ELF-1 (cell line): ENCODE data around the gene RHD.
"Not testable (repeated sequence)": the region's sequence is repeated elsewhere in the genome, so short reads cannot be mapped to it uniquely, and the experiment has no call there.

Experiments
- DNase-seq: peaks from one replicate; pipeline ENCODE4 v3.0.0-alpha.2; 2016; ENCODE audit warnings: low read depth, low spot score

Gene RHD

GRCh38 chr1:25272238-25272637 is at the start of gene RHD:
Gene RHD, plus strand, starts transcription at chr1:25272509. Its CDS starts 39 bp downstream, at chr1:25272548.
- DNase-seq = not testable (repeated sequence)

- DNase-seq = no peak
These were observed 49.7 kb upstream of the RHD start for GRCh38 chr1:25222606-25223005.

- DNase-seq = no peak
These were observed 48.8 kb upstream of the RHD start for GRCh38 chr1:25223471-25223870.

GRCh38 chr1:25232027-25232865 is 40.1 kb upstream of the RHD start, which contains the start of gene SYF2:
Gene SYF2, minus strand, starts transcription at chr1:25232502. Its CDS starts 35 bp downstream, at chr1:25232467.
- peak; percentile 95 for DNase-seq

DNA sequence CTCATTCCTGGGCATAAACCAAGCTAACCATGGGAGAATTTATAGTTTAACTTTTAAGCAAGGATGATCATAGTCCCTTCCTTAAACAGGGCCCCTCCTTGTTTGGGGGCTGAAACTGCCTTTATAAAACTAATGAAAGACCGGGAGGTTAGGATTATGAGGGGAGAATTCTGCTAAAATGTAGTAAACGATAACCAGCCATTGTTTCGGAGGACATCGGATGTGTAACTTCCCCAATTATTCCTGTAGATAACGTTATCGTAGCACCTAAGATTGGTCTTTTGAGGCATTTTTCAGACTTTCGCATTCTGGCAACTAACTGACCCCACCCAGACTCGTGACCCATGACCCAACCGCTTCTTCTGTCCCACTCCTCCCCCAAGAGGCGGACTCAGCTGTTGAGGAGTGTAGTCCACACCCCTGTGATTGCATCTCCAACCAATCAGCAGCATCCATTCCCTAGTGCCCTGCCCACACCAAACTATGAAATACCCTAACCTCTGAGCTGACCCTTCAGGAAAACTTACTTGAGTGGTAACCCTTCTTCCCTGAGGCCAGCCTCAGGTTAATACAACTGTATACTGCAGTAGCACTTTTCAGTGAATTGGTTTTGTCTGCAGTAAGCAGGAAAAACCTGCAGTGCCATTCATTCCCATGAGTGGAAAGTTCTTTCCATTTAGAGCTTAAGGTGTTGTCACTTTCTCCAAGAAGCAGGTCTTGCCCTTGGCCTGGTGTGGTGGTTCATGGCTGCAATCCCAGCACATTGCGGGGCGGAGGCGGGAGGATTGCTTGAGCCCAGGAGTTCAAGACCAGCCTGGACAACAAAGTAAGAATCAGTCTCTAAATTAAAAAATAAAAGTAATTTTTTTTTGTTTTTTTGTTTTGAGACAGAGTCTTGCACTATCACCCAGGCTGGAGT is 39.2 kb upstream of the RHD start:
- peak; percentile 92 for DNase-seq

- DNase-seq = not testable (repeated sequence)
These were observed 36.9 kb upstream of the RHD start for GRCh38 chr1:25235411-25235810.

GRCh38 chr1:25236261-25236660 is 36.0 kb upstream of the RHD start:
- not testable (repeated sequence) for DNase-seq

DNA sequence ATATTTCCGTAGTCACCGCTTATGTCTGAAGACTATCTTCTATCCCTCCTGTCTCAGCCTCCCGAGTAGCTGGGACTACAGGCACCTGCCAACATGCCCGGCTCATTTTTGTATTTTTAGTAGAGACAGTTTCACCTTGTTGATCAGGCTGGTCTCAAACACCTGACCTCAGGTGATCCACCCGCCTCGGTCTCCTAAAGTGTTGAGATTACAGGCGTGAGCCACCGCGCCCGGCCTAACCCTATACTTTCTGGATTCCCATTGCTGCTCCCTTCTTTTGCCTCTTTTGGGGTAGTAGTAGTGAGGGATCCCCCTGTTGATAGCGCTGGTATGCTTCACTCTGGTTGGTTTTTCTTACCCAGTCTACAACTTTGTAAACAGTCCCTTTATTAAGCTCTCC is 34.3 kb upstream of the RHD start:
- no peak for DNase-seq

DNA sequence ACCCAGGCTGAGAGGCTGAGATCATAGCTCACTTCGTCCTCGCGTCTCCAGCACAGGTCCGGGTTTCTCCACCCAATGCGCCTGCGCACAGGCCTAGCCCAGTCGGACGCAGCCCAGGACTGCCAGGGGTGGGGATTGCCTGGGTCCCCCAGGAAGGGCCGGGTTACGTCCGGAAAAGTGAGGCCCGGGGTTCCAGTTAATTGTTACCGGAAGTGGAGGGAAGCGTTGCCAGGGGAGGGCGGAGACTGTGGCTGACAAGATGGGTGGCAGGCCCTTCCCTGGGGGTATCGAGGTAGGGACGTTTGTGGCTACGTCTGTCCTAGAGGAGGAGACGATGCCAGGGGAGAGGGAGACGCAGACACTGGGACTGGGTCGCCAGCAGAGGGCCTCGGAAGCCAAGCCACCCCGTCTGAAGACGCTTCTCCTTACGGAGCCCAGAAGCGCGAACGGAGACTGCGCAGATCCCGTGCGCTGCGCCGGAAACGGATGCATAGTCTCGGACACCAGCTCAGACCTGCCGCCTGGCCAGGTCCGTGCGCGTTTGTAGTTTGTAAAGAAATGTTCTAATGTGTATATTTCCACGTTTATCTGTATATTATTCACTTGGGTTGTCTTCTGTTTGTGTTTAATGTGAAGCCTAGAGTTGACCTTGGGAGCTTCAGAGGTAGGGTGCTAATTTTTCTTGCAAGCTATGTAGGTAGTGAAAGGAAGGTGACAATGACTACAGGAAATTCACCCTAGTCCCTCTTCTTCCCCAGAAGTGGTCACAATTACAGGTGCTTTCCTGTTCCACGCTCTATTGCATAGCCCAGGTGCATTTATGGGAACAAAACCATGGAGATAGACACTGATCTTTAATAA is 32.4 kb upstream of the RHD start:
- peak; percentile 98 for DNase-seq

DNA sequence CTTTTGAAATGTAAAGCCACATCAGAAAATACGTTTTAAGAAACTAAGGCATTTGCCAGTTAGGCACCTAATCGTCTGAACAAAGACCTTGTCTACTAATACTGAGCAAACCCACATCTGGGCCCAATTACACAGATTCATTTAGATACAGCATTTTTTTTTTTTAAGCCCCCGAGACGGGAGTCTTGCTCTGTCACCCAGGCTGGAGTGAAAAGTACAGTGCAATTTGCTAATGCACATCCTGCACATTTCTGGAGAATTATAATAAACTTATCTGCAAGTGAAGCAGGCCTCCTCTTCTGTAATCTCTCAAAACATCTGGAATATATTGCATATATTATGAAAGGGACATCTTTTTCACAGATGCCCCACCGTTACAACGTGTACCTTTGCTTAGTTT is 28.4 kb upstream of the RHD start:
- no peak for DNase-seq

DNA sequence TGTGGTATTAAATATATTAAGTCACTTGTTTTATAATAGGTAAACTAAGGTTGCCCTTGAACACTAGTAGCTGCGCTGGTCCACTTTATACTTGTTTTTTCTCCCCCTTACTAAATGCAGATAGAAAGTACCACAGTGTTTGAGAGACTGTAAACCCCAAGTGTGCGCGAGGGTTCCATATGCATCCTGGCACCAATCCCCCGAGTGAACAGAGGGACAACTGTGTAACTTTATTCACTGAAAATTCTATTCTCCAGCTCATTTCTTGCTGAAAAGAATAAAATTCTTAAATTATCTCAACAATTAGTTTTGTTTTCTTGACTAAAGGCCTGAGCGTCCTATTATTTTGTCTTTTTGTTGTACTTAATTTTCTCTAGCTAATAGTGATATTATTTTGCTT is 26.9 kb upstream of the RHD start:
- no peak for DNase-seq

DNA sequence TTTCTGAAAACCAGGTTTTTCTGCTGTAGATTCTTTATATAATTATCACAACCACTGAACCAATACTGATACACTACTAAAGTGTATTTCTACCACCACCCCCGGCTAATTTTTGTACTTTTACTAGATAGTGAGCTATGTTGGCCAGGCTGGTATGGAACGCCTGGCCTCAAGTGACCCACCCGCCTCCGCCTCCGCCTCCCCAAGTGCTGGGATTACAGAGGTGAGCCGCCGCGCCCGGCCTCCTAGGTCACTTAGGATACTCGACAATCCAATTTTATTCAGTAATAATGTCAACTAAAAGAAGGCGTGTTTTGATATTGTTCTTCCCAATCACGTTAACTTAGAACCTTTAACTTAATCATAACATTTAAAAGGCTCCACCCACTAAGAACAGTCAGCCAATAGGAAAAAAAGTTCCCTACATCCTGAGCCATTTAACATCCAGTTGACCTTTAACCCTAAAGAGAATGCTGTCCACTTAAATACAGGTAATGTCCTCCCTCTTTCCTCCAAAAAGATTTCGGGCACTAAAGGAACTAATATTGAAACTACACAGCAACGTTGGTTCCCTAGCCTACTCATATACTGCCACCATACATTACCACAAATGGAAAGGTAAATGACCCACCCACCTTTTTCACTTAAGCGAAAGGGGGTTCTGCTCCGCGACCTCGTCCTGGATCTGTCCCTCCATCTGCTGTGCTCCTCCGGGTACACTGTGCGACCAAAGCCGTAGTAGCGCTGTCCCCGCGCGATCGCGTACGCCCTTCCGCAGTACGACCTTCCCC is 26.3 kb upstream of the RHD start:
- DNase-seq = peak; percentile 48

GRCh38 chr1:25246600-25247023 is 25.7 kb upstream of the RHD start:
- DNase-seq = no peak

DNA sequence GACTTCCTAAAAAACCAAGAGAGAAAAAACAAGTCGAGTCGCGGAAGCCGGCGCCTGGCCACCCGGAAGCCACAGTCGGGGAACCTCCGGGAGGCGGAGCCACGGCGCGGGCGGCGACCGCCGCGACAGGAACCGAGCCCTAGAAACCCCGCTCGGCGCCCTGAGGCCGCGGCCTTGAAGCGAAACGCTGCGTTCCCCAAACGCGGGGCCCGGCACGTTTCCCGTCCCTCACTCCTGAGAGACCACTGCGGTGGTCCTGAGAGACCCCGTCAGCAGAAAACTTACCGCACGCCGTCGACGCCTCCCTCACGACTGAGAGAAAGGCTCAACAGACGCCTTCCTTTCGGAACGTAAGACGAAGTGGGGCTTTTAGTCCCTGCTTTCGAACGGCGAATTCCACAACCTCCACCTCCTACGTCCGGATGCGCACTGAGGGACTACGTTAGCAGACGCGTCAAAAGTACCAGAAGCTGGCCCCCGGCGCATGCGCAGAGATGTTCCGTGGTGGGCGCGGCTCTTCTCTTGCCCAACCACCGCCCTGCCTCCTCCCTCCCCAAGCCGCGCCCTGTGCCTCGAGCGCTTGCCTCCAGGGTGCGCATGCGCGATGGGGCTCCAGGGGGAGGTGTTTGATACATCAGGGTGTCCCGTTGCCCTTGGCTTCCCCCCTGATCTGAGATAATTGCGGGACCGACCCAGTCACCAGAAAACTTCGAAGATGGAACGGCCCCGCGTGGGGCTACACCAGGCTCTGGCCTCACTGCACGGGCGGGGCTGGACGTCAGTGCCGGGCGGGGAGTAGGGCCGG is 25.1 kb upstream of the RHD start, which contains the start of gene RSRP1:
Gene RSRP1 (minus strand): TSS at position 431 of the 805 bp plus-strand sequence. CDS start 491 bp downstream, outside the sequence.
- peak; percentile 99 for DNase-seq

DNA sequence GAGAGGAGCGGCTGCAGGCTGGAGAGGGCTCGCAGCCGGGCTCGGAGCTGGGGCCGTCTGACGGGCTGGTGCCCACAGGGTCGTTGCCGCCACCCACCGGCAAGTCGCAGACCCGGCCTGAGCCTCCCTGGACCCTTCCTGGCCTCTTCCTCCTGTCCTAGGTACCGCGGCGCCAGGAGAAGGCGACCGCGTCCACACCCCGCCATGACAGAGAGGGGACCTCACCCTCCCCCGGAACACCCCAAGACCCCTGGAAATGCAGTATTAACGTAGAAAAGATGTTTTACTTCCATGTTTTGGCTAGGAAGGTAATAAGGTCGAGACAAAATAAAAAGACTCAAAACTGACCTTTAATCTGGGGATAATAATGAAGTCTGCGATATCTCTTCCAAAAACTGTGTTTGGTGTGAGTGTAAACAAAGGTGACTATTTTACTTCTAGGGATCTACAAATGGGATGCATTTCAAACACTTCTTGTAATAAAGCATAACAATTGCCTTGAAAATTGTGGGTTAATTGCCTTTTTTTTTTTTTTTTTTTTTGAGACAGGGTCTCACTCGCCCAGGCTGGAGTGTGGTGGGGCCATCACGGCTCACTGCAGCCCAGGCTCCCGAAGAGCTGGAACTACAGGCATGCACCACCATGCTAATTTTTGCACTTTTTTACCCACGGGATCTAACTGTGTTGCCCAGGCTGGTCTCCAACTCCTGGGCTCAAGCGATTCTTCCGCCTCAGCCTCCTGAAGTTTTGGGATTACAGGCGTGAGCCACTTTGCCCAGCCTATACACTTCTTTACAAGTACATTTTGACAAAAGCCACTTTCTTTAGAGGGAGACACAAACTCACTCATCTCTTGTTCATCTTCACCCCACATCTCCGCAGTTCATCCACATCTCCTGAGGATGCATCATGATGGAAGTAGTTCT is 24.2 kb upstream of the RHD start:
- no peak for DNase-seq

- DNase-seq = peak; percentile 22
These were observed 18.4 kb upstream of the RHD start for GRCh38 chr1:25253911-25254310.

GRCh38 chr1:25255706-25256577 is 16.4 kb upstream of the RHD start:
- peak; percentile 69 for DNase-seq
